Stimulated activated naive B cell treated with anti-CD40 and anti-IgM and Interleukin-4, amounts not matched to agents 10 μg/mL and 1 μg/mL and 100 μg/mL, for 72 hours (primary cell): ENCODE data around the gene B4GALT4.
"Not testable (repeated sequence)": the region's sequence is repeated elsewhere in the genome, so short reads cannot be mapped to it uniquely, and the experiment has no call there.

Experiments
- ATAC-seq, 2 donors: fragments of 150-1000 bp; cut with Tn5 transposase; replicated peaks; 2 replicates each; pipeline ENCODE4 v1.10.0; 2021; ENCODE audit warnings: moderate library complexity in 1 of 2
- DNase-seq: peaks from one replicate; pipeline ENCODE4 v3.0.0; 2021
- H3K27ac Mint-ChIP-seq: one replicate; pipeline ENCODE4 v1.8.0; 2022; ENCODE audit warnings: mild to moderate bottlenecking, mixed read lengths
- H3K27me3 Mint-ChIP-seq, 2 donors: one replicate each; pipeline ENCODE4 v1.8.0; 2022; ENCODE audit warnings: mixed read lengths in 2 of 2
- H3K36me3 Mint-ChIP-seq, 2 donors: one replicate each; pipeline ENCODE4 v1.8.0; 2022; ENCODE audit warnings: mixed read lengths in 2 of 2, mild to moderate bottlenecking in 1 of 2
- H3K4me1 Mint-ChIP-seq, 2 donors: one replicate each; pipeline ENCODE4 v1.8.0; 2022; ENCODE audit warnings: mixed read lengths in 2 of 2, mild to moderate bottlenecking in 1 of 2
- H3K4me3 Mint-ChIP-seq, 2 donors: one replicate each; pipeline ENCODE4 v1.8.0; 2022; ENCODE audit warnings: mild to moderate bottlenecking in 2 of 2, mixed read lengths in 2 of 2, moderate library complexity in 1 of 2
- H3K9me3 Mint-ChIP-seq, 2 donors: one replicate each; pipeline ENCODE4 v1.8.0; 2022; ENCODE audit warnings: mixed read lengths in 2 of 2, mild to moderate bottlenecking in 1 of 2

B4GALT4 gene

GRCh38 chr3:119245778-119246177 is 5.1 kb upstream of the B4GALT4 start:
- Mint-ChIP-seq H3K27me3 (peaks cover 0 to 7% of the 10 kb centered on the region in 2 donors), H3K9me3 (peaks cover 6 to 9% of the 10 kb centered on the region in 2 donors), H3K27ac (no peak overlapping the region), H3K4me3 (no peak overlapping the region), H3K4me1 (no peaks in the 10 kb centered on the region), H3K36me3 (peaks cover 5 to 6% of the 10 kb centered on the region in 2 donors)
- ATAC-seq (no peak), DNase-seq (no peak)

- Mint-ChIP-seq H3K9me3 (peaks cover 5 to 7% of the 10 kb centered on the region in 2 donors), H3K27me3 (peaks cover 0 to 5% of the 10 kb centered on the region in 2 donors)
- ATAC-seq, result no peak
These were observed 3.0 kb upstream of the B4GALT4 start for GRCh38 chr3:119243712-119244111.

GRCh38 chr3:119243058-119243529 is 2.4 kb upstream of the B4GALT4 start:
- H3K27ac Mint-ChIP-seq, H3K27me3 Mint-ChIP-seq, H3K4me1 Mint-ChIP-seq, DNase-seq, H3K4me3 Mint-ChIP-seq, H3K36me3 Mint-ChIP-seq, H3K9me3 Mint-ChIP-seq, ATAC-seq: not testable (repeated sequence)

More at GRCh38 chr3:119243712-119244111, 3.0 kb upstream of the B4GALT4 start:
- no peak for DNase-seq
- H3K4me3 Mint-ChIP-seq, result no peak overlapping the region
- H3K27ac Mint-ChIP-seq, result no peak overlapping the region
- H3K36me3 Mint-ChIP-seq, result peaks cover 5 to 9% of the 10 kb centered on the region in 2 donors
- peaks cover 8 to 9% of the 10 kb centered on the region in 2 donors for H3K4me1 Mint-ChIP-seq

- not testable (repeated sequence) for DNase-seq, ATAC-seq, H3K4me3 Mint-ChIP-seq, H3K4me1 Mint-ChIP-seq, H3K27ac Mint-ChIP-seq, H3K36me3 Mint-ChIP-seq, H3K9me3 Mint-ChIP-seq, H3K27me3 Mint-ChIP-seq
These were observed 1.8 kb upstream of the B4GALT4 start for GRCh38 chr3:119242387-119243057.

- DNase-seq (no peak), ATAC-seq (peak; percentile 7 to 15)
- peaks cover 11 to 19% of the 10 kb centered on the region in 2 donors for H3K4me1 Mint-ChIP-seq
- peak overlapping the region; percentile 78 to 95 for H3K4me3 Mint-ChIP-seq
- H3K27ac Mint-ChIP-seq, result peak overlapping the region; percentile 93
- H3K27me3 Mint-ChIP-seq, result no peaks in the 10 kb centered on the region
- peaks cover 8 to 21% of the 10 kb centered on the region in 2 donors for H3K36me3 Mint-ChIP-seq
- no peaks in the 10 kb centered on the region for H3K9me3 Mint-ChIP-seq
These were observed 532 bp downstream of the B4GALT4 start for GRCh38 chr3:119240101-119240590.

- no peaks in the 10 kb centered on the region for H3K9me3 Mint-ChIP-seq
- no peaks in the 10 kb centered on the region for H3K27me3 Mint-ChIP-seq
- H3K27ac Mint-ChIP-seq, result peak overlapping the region; percentile 59
- ATAC-seq (no peak), DNase-seq (no peak)
- peaks cover 12 to 23% of the 10 kb centered on the region in 2 donors for H3K36me3 Mint-ChIP-seq
- peak overlapping the region; percentile 78 to 95 for H3K4me3 Mint-ChIP-seq
- H3K4me1 Mint-ChIP-seq, result peaks cover 11 to 19% of the 10 kb centered on the region in 2 donors
These were observed 1.4 kb downstream of the B4GALT4 start for GRCh38 chr3:119239206-119239820.

- Mint-ChIP-seq H3K36me3 (peaks cover 12 to 23% of the 10 kb centered on the region in 2 donors), H3K27me3 (no peaks in the 10 kb centered on the region), H3K4me3 (no peak overlapping the region), H3K27ac (no peak overlapping the region), H3K9me3 (no peaks in the 10 kb centered on the region), H3K4me1 (peaks cover 11 to 19% of the 10 kb centered on the region in 2 donors)
- no peak for DNase-seq
- ATAC-seq, result no peak
These were observed 2.3 kb downstream of the B4GALT4 start for GRCh38 chr3:119238363-119238762.

GRCh38 chr3:119237299-119237698 is 3.4 kb downstream of the B4GALT4 start:
- Mint-ChIP-seq H3K27ac (no peak overlapping the region), H3K27me3 (no peaks in the 10 kb centered on the region), H3K4me3 (no peak overlapping the region), H3K9me3 (no peaks in the 10 kb centered on the region), H3K4me1 (peaks cover 11 to 19% of the 10 kb centered on the region in 2 donors), H3K36me3 (peaks cover 15 to 29% of the 10 kb centered on the region in 2 donors)
- DNase-seq, result no peak
- no peak for ATAC-seq

- no peak for DNase-seq
- H3K4me3 Mint-ChIP-seq, result no peak overlapping the region
- H3K27me3 Mint-ChIP-seq, result no peaks in the 10 kb centered on the region
- no peak overlapping the region for H3K27ac Mint-ChIP-seq
- H3K4me1 Mint-ChIP-seq, result peaks cover 11 to 19% of the 10 kb centered on the region in 2 donors
- no peaks in the 10 kb centered on the region for H3K9me3 Mint-ChIP-seq
- peaks cover 15 to 31% of the 10 kb centered on the region in 2 donors for H3K36me3 Mint-ChIP-seq
- ATAC-seq, result no peak
These were observed 3.9 kb downstream of the B4GALT4 start for GRCh38 chr3:119236756-119237155.

- DNase-seq (no peak), ATAC-seq (no peak)
- H3K27me3 Mint-ChIP-seq, result no peaks in the 10 kb centered on the region
- peaks cover 11 to 18% of the 10 kb centered on the region in 2 donors for H3K4me1 Mint-ChIP-seq
- H3K4me3 Mint-ChIP-seq, result no peak overlapping the region
- no peak overlapping the region for H3K27ac Mint-ChIP-seq
- H3K9me3 Mint-ChIP-seq, result no peaks in the 10 kb centered on the region
- H3K36me3 Mint-ChIP-seq, result peaks cover 23 to 40% of the 10 kb centered on the region in 2 donors
These were observed 5.5 kb downstream of the B4GALT4 start for GRCh38 chr3:119235151-119235550.

GRCh38 chr3:119234610-119235009 is 6.1 kb downstream of the B4GALT4 start:
- Mint-ChIP-seq H3K27me3 (no peaks in the 10 kb centered on the region), H3K4me1 (peaks cover 5 to 13% of the 10 kb centered on the region in 2 donors), H3K4me3 (no peak overlapping the region), H3K27ac (no peak overlapping the region), H3K36me3 (peaks cover 28 to 42% of the 10 kb centered on the region in 2 donors), H3K9me3 (no peaks in the 10 kb centered on the region)
- DNase-seq, result no peak
- no peak for ATAC-seq

GRCh38 chr3:119230745-119231144 is 9.9 kb downstream of the B4GALT4 start:
- Mint-ChIP-seq H3K9me3 (no peaks in the 10 kb centered on the region), H3K4me3 (no peak overlapping the region), H3K4me1 (no peaks in the 10 kb centered on the region), H3K27me3 (no peaks in the 10 kb centered on the region), H3K27ac (no peak overlapping the region), H3K36me3 (peaks cover 46 to 61% of the 10 kb centered on the region in 2 donors)
- DNase-seq, result no peak
- no peak for ATAC-seq

GRCh38 chr3:119230071-119230470 is 10.6 kb downstream of the B4GALT4 start:
- no peak for ATAC-seq
- H3K4me3 Mint-ChIP-seq, result no peak overlapping the region
- H3K9me3 Mint-ChIP-seq, result no peaks in the 10 kb centered on the region
- H3K4me1 Mint-ChIP-seq, result no peaks in the 10 kb centered on the region
- H3K27me3 Mint-ChIP-seq, result no peaks in the 10 kb centered on the region
- no peak for DNase-seq
- no peak overlapping the region for H3K27ac Mint-ChIP-seq
- peaks cover 45 to 54% of the 10 kb centered on the region in 2 donors for H3K36me3 Mint-ChIP-seq

GRCh38 chr3:119229190-119229589 is 11.5 kb downstream of the B4GALT4 start:
- DNase-seq, result no peak
- H3K36me3 Mint-ChIP-seq, result peaks cover 41 to 53% of the 10 kb centered on the region in 2 donors
- no peaks in the 10 kb centered on the region for H3K9me3 Mint-ChIP-seq
- no peaks in the 10 kb centered on the region for H3K27me3 Mint-ChIP-seq
- ATAC-seq, result no peak
- no peak overlapping the region for H3K4me3 Mint-ChIP-seq
- H3K27ac Mint-ChIP-seq, result no peak overlapping the region
- no peaks in the 10 kb centered on the region for H3K4me1 Mint-ChIP-seq
